NCI-H146 (cell line): ENCODE measurements around the gene AHRR.
"Not testable (repeated sequence)": the region's sequence is repeated elsewhere in the genome, so short reads cannot be mapped to it uniquely, and the experiment has no call there.

Source experiments
- DNase-seq: peaks from one replicate; lab custom pipeline; 2025; lab: John Stamatoyannopoulos, UW

The AHRR gene

DNA sequence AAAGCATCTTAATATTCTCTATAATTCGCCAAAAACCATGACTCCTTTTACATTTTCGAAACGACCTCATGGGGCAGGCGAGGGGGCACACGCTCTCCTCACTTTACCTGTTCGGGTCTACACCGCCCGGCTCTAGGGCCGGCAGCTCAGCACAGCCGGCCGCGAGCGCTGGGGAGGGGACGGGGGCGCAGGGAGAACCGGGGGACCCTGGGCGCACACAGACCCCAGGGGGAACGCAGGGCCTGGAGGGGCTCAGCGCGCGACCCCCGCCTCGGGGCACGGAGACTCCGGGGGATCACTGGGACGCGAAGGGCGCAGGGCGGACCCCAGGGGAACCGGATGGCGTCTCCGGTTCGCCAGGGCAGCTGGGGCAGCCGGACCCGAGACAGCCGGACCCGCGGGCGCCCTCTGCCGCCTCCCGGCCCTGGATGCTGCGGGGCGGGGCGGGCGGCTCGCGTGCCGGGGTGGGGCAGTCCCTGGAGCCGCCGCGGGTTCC is at the start of gene AHRR:
Gene AHRR, plus strand, starts transcription at position 485 of the 496 bp plus-strand sequence. CDS start 22,189 bp downstream, outside the sequence.
- peak; percentile 70 for DNase-seq

- not testable (repeated sequence) for DNase-seq
These were observed 49.7 kb upstream of the AHRR start for GRCh38 chr5:271828-272167.

DNA sequence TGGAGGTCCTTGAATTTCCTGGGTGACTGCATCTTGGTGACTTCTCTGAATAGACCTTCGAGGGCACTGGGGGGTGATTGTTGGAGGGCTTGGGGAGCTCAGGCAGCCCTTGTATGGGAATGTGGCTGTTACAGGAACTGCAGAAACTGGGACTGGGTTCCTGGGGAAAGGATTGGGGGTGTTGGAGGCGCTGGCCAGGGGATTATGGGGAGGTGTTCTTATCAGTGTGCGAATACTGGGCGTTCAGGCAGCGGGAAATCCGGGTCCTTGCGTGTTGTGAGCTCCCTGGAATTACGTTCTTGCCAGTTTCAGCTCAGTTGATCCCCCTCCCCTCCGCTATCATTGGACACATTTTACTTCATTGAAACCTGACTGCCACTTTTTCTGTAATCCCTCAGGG is 48.4 kb upstream of the AHRR start:
- DNase-seq: not testable (repeated sequence)

DNA sequence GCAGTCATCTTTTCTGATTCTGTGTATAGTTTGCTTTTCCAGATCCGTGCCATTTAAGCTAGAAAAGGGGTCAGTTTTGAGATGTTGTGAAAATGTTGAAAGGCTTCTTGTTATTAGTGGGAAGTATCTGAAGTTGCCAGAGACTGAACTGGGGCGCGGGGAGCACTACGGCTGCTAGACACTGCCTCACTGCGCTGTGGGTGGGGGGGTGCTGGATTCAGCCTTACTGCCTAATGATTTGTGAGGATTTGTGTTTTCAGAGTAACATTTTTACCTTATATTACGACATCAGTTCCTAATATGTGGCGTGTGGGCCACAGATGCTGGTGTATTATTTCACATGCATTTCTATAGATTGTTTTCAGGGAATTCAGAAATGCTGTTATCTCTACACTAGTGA is 48.0 kb upstream of the AHRR start:
- DNase-seq: not testable (repeated sequence)

DNA sequence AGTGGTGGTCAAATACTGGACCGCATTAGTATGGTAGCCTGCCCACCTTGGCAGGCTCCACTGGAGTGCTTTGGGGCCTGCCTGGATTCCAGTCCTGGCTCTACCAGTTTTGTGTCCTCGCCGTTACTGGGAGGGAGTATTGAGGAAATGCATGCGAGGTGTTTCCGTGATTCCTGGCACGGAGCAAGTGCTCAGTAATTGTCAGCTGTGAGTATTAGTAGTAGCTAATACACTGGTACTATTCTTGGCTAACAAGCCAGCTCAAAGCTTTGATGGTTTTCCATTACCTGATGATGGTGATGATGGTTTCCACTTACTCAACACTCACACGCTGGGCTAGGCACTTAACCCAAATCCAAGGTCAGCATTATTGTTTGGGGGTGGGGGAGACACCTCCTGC is 47.2 kb upstream of the AHRR start:
- not testable (repeated sequence) for DNase-seq

DNA sequence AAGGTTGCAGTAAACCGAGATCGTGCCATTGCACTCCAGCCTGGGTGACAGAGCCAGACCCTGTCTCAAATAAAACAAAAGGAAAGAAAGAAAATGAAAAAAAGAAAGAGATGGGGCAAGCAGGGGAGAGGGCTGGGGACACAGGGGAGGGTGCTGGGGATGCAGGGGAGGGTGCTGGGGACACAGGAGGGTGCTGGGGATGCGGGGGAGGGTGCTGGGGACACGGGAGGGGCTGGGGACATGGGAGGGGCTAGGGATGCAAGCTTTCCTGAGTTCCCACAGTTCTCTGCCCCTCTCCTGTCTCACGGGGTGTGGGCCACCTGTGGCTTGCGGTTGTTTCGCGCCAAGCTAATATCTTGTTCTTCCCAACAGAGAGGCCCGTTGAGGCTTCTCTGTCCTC is 42.9 kb upstream of the AHRR start:
- DNase-seq: no peak

DNA sequence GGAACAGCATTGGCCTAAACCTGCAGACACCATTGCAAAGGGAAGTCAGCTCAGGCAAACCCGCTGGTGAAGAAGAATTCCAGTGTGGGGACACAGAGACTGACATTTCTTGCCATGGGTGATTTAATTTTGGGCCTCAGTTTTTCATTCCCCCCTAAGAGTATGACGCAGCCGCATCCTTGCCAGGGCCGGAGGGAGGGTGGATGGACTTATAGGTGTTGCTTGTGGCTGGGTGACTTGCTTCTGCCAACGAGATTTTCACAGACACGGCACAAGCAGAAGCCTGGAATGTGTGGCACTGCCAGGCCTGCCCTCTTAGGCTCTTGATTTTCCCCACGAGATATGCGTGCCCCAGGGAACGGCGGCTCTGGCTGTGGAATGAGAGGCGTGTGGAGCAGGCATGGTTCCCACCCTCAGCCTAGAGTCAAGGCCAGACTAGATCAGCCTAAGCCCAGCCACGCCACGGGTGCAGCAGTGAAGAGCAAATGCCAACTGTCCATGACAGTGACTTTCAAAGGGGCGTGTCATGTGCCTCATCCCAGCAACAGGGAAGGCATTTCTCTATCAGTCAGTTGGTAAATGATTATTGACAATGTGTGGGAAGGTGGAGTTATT is 42.4 kb upstream of the AHRR start:
- DNase-seq: not testable (repeated sequence)

DNA sequence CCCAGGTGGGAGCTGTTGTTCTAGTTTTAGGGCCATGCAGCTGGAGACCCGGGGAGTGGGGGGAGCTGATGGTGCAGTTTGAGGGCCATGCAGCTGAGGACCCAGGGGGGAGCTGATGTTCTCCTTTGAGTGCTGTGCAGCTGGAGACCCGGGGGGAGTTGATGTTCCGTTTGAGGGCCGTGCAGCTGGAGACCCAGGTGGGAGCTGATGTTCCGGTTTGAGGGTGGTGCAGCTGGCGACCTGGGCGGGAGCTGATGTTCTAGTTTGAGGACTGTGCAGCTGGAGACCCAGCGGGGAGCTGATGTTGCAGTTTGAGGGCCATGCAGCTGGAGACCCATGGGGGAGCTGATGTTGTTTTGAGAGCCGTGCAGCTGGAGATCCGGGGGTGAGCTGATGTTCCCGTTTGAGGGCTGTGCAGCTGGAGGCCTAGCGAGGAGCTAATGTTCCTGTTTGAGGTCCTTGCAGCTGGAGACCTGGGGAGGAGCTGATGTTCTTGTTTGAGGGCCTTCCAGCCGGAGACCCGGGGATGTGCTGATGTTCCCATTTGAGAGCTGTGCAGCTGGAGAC is 35.4 kb upstream of the AHRR start:
- no peak for DNase-seq

GRCh38 chr5:290200-290599 is 31.3 kb upstream of the AHRR start:
- not testable (repeated sequence) for DNase-seq

- DNase-seq: not testable (repeated sequence)
These were observed 30.2 kb upstream of the AHRR start for GRCh38 chr5:291345-291744.

DNA sequence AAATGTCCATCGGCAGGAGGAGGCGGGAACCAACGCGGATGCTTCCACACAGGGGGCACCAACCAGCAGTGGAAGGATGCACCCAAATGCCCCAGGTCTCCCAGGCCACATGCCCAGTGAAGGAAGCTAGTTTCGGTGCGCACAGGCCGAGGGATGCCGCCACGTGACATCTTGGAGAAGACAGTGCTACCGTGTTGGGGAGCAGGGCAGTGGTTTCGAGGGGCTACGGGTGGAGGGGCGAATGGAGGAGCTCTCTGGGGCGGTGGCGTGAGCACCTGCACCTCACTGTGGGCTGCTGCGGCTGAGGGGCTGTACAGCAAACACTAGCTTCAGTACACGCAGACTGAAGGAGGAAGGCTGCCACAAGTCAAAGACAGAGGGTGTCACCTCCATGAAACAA is 26.7 kb upstream of the AHRR start:
- not testable (repeated sequence) for DNase-seq

DNA sequence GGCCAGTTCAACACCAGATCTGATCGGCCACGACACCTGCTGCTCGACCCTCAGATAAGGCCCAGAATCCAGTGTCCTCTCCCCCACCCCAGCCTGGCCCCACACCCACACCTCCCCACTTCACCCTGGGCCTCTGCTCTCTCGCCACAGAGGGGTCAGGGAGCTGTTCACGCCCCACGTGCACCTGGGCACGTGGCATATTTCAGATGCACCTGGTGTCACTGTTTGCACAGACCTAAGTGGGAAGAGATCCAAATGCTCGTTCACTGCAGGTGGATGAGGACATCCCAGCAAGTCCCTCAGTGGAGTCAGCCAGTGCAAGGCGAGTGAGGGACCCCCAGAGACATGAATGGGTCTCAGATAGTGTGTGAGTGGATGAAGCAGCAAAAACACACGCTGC is 25.3 kb upstream of the AHRR start:
- DNase-seq: peak; percentile 19

- not testable (repeated sequence) for DNase-seq
These were observed 24.6 kb upstream of the AHRR start for GRCh38 chr5:296954-297353.

- DNase-seq: not testable (repeated sequence)
These were observed 24.1 kb upstream of the AHRR start for GRCh38 chr5:297448-297847.

GRCh38 chr5:297991-298736 is 23.4 kb upstream of the AHRR start:
- DNase-seq: not testable (repeated sequence)

- DNase-seq: no peak
These were observed 22.8 kb upstream of the AHRR start for GRCh38 chr5:298737-299125.

- DNase-seq: not testable (repeated sequence)
These were observed 21.6 kb upstream of the AHRR start for GRCh38 chr5:299921-300320.

GRCh38 chr5:300691-301435 is 20.7 kb upstream of the AHRR start:
- DNase-seq: peak; percentile 17

- DNase-seq: peak; percentile 96
These were observed 19.1 kb upstream of the AHRR start for GRCh38 chr5:302416-302815.

GRCh38 chr5:302966-303365 is 18.5 kb upstream of the AHRR start:
- DNase-seq: no peak

- DNase-seq: not testable (repeated sequence)
These were observed 17.8 kb upstream of the AHRR start for GRCh38 chr5:303741-304140.

- DNase-seq: no peak
These were observed 16.5 kb upstream of the AHRR start for GRCh38 chr5:305050-305449.
